ENCODE measurements around the gene RUVBL1.

DNA sequence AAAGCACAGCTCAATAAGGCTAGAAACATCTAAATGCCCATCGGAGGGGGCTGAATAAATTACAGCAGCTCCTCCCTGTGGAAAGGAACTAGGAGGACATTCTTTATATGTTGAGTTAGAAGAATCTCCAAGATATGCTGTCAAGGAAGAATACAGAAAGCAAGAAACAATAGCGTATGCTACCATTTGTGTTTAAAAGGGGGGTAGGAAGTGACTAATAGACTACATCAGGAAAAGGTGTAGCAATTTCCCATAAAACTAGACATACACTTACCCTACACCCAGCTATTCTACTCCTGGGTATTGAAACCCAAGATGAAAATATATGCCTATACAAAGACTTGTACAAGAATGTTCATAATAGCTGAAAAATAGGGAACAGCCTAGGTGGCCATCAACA is 49.8 kb downstream of the RUVBL1 start:
- TF ChIP-seq, protein P1, sequence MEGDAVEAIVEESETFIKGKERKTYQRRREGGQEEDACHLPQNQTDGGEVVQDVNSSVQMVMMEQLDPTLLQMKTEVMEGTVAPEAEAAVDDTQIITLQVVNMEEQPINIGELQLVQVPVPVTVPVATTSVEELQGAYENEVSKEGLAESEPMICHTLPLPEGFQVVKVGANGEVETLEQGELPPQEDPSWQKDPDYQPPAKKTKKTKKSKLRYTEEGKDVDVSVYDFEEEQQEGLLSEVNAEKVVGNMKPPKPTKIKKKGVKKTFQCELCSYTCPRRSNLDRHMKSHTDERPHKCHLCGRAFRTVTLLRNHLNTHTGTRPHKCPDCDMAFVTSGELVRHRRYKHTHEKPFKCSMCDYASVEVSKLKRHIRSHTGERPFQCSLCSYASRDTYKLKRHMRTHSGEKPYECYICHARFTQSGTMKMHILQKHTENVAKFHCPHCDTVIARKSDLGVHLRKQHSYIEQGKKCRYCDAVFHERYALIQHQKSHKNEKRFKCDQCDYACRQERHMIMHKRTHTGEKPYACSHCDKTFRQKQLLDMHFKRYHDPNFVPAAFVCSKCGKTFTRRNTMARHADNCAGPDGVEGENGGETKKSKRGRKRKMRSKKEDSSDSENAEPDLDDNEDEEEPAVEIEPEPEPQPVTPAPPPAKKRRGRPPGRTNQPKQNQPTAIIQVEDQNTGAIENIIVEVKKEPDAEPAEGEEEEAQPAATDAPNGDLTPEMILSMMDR (IDR thresholded peaks at IDR 0.05), result no peak
- TF ChIP-seq POLR2A (IDR thresholded peaks at IDR 0.05), result no peak

Measured in uterus (tissue), 2 donors.